Stimulated activated CD8-positive, alpha-beta memory T cell treated with anti-CD3 and anti-CD28 coated beads, Interleukin-12 subunit alpha, Interleukin-12 subunit beta, amount 100 ng/mL, for 1 hour (primary cell): ENCODE results near the gene ELL.
"Not testable (repeated sequence)": the region's sequence is repeated elsewhere in the genome, so short reads cannot be mapped to it uniquely, and the experiment has no call there.

ENCODE experiments used
- DNase-seq: peaks from one replicate; pipeline ENCODE4 v3.0.0-alpha.2; 2020; ENCODE audit warnings: low read depth

Gene ELL

GRCh38 chr19:18422530-18423191 lies 99.2 kb downstream of the ELL start:
- DNase-seq = no peak

- DNase-seq = no peak
Measured at GRCh38 chr19:18421371-18421959, 100.4 kb downstream of the ELL start.

GRCh38 chr19:18420930-18421329 lies 100.9 kb downstream of the ELL start:
- DNase-seq = no peak

- no peak for DNase-seq
Measured at GRCh38 chr19:18419699-18420460, 102.0 kb downstream of the ELL start.

GRCh38 chr19:18419195-18419698 lies 102.6 kb downstream of the ELL start, which contains the start of gene SSBP4:
SSBP4 (plus strand) TSS chr19:18419398; CDS start chr19:18419649, 251 bp downstream.
- peak; percentile 44 for DNase-seq

GRCh38 chr19:18418483-18419194 lies 103.2 kb downstream of the ELL start:
- no peak for DNase-seq

GRCh38 chr19:18418029-18418482 lies 103.8 kb downstream of the ELL start:
- DNase-seq = no peak

- DNase-seq = no peak
Measured at GRCh38 chr19:18417250-18418028, 104.4 kb downstream of the ELL start.

GRCh38 chr19:18416778-18417249 lies 105.1 kb downstream of the ELL start:
- peak; percentile 35 for DNase-seq

- no peak for DNase-seq
Measured at GRCh38 chr19:18415178-18415867, 106.5 kb downstream of the ELL start.

GRCh38 chr19:18414504-18415177 lies 107.2 kb downstream of the ELL start:
- DNase-seq = no peak

GRCh38 chr19:18412610-18413239 lies 109.1 kb downstream of the ELL start:
- DNase-seq = no peak

GRCh38 chr19:18408053-18408476 lies 113.8 kb downstream of the ELL start:
- DNase-seq = no peak

GRCh38 chr19:18406749-18407148 lies 115.1 kb downstream of the ELL start:
- DNase-seq = no peak

GRCh38 chr19:18405754-18406153 lies 116.1 kb downstream of the ELL start:
- not testable (repeated sequence) for DNase-seq

- DNase-seq = not testable (repeated sequence)
Measured at GRCh38 chr19:18402455-18403248, 119.2 kb downstream of the ELL start.

GRCh38 chr19:18401580-18402112 lies 120.2 kb downstream of the ELL start:
- DNase-seq = no peak

- DNase-seq = no peak
Measured at GRCh38 chr19:18399008-18399407, 122.9 kb downstream of the ELL start.
